NCI-H1417 (cell line): ENCODE measurements around the gene GPR83.
"Not testable (repeated sequence)": the region's sequence is repeated elsewhere in the genome, so short reads cannot be mapped to it uniquely, and the experiment has no call there.

Experiments used
- DNase-seq, 3 experiments: peaks; one replicate each; lab custom pipeline; 2025; lab: John Stamatoyannopoulos, UW

The GPR83 gene

DNA sequence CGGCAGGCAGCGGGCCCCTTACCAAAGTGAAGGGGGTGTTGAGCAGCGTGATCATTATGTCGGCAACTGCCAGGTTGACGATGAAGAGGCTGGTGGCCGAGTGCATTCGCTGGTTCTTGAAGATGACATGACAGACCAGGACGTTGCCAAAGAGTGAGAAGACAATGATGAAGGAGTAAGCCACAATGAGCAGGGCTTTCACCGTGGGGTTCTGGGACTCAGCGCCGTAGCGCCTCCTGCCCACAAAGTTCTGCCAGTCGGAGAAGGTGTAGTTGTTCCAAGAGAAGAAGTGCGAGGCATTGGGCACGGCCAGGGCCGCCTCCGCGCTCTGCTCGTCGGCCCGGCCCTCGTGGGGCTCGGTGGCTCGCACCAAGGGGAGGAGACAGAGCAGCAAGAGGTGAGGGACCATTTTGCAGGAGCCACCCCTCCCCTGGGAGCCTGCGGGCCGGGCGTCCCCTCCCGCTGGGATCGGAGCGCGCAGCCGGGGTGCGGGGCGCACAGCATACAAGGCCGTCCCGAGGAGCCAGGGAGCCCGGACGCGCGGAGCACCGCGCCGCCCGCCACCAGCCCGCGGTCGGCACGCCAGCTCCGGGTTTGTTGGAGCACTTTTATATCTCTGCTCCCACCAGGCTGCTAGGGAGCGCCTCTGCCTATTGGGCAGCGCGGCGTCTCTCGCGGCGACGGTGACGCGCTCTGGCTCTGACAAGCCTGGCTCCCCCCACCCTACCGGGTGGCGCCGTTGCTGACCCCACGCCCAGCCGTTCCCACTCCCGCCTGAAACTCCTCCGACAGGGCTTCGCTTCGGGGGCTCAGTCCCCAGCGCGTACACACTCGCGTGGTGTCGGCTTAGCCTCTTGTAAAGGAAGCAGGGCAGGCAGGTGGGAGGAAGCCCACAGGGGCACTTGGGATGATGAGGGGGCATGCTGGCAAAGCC lies at the start of gene GPR83:
TSS of gene GPR83 (minus strand) at position 581 of the 934 bp plus-strand sequence. CDS start at position 409, 172 bp downstream.
- peak in 2 of 3 experiments; percentile 79 to 82 for DNase-seq

DNA sequence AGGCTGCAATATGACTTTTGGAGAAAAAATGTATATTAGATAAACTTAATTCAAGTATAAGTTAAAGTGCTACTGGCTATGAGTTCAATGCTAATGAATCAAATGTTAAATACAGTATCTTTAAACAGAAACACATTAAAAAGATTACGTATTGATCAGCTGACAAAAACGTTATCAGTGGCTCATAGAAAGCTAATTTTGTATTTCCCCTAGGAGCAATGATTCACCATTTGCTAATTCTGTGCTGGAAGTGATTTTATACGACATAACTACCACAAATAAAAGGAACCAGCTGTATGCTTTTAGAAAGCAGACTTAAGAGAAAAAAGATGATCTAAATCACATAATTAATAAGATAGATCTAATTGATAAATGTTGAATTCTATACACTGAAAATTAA lies 48.8 kb upstream of the GPR83 start:
- DNase-seq: no peak

DNA sequence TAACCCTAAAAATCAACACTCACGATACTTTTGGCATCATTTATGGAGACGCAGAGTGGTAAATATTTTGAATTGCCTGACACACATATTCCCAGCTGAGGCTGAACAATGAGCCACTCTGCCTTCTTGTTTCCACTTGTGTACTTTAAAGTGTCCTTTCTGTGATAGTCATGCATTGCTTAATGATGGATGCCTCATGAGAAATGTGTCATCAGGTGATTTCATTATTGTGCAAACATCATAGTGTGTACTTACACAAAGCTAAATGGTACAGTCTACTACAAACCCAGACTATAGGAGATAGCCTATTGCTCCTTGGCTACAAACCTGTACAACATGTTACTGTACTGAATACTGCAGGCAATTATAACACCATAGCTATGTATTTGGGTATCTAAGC lies 48.2 kb upstream of the GPR83 start:
- DNase-seq: peak; percentile 13 to 63 (median 19)

DNA sequence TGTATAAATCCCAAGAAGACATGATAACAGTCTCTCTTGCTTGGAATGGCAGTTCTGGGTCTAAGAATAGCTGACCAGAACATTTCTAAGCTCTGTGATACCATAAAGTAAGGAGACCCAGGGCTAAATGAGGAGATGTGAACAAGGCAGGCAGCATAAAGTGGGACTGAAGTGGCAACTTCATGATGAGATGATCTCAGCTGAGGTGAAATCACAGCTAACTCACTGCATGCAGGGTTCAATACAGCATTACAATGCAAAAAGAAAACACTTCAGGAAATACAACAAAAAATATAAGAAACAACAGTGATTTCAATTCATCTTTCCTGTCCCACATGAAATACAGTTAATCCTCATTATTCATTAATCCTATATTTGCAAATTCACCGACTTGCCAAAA lies 47.8 kb upstream of the GPR83 start:
- no peak for DNase-seq

DNA sequence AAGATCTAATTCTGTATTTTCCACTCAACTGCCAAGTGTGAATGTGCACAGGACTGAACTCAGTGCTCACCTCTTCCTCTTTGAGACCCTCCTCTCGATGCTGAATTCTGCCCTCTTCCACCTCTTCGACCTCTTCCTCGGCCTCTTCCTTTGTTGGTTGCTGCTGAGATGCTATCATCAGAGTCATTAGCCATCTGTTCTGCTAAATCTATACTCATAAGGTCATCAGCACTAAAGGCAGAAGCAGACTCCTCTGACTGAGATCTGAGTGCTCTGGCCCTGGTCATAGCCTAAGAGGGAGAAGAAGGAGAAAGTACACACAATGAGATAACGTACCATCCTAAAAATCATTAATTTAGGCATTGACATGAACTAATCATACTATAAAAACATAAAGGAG lies 45.9 kb upstream of the GPR83 start:
- no peak for DNase-seq

DNA sequence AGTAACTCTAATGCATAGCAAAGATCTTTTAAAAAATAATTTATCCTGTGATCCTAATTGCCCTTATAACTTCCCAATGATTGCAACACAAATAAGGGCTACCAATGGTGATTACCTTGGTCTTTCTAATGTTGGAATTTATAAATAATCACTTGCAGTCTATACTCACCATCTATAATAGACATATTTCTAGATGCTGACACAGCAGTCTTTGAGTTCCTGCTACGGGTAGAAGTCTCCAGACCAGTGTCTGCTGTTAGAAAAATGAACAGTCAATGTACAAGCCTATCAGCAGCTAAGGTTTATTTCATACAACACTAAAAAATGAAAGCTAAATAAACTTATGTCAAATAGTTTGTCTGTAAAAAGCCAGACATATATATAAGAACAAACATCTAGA lies 44.4 kb upstream of the GPR83 start:
- no peak for DNase-seq

DNA sequence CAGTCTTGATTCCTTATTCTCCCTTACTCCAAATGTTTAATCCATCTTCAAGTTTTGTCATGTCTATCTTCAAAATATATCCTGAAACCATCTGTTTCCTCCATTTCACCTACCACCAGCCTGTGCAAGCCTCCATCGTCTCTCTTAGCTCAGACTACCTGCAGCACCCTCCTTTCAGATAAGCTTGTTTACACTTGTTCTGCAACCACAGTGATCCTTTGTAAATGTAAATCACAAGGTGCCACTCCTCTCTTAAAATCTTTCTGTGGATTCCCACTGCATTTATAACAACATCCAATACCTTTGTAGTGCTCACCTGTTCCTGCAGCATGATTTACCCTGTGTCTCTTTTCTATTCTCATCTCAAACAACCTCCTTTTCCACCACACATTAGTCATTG lies 31.8 kb upstream of the GPR83 start:
- DNase-seq: no peak

DNA sequence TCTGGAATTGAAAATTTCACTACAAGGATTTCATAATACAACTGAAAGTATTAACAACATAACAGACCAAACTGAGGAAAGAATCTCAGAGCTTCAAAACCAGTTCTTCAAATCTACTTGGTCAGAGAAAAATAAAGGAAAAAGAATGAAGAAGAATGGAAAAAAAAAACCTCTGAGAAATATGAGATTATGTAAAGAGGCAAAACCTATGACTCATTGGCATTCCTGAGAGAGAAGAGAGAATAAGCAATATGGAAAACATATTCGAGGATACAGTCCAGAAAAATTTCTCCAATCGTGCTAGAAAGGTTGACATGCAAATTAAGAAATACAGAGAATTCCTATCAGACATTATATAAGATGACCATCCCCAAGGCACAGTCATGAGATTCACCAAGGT lies 23.4 kb upstream of the GPR83 start:
- no peak for DNase-seq

DNA sequence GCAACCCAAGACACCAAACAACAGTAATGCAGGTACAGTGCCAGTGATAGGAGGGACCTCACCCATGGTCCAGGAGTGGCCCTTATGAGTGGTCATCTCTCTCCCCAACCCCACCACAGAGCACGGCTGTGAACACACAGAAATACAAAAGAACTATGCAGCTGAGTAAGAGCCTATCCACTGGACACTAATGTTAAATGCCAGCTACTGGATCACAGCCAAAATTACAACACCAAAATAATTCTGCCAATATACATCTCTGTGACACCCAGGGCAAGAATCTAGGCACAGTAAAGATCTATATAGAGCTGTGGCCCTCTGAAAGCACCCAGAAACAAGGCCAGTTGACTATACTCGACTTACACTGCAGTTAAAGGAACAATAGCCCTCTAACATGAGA lies 22.8 kb upstream of the GPR83 start:
- DNase-seq: no peak

DNA sequence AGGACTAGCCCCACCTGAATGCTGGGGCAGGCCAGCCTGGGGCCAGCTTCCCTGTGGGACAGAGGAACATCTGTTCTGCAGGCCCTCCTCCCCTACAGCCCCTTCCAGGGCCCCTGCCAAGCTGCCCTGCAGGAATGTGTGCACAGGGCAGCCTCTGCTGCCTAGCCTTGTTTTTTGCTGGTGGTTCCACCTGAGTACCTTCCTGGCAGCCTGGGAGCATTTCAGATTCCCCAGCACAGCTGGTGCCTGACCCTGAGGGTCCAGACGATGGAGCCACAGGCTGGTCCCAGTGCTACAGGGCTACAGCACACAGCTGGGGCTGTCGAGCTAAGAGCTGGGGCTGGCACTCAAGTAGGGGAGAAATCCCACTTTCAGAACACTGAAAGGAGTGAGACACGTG lies 22.3 kb upstream of the GPR83 start:
- no peak for DNase-seq

DNA sequence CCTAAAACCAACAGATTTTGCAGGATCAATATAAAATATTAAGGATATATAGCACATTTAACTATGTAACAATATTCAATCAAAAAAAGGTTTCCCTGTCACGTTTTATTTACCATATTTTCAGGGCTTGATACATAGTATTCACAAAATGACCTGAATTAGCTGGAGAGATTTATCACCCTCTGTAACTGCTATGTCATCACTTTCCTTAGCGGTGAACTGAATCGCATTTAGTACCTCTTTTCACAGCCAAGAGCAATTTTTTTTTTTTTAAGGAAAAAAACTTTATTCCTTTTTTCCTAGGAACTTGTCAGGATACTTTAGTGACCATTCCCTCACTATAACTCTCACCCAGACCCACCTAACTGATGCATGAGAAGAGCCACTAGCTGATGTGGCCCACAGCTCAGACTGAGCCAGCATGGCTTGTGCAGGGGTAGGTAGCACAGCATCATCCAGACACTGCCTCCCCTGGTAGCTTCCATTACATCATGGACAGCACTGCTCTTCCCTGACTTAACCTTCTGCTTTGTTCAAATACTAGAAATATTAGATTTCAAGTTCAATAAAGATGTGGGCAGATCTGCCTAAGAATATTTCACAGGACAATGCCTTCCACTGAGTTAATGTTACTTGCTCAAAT lies 17.0 kb upstream of the GPR83 start:
- no peak for DNase-seq

DNA sequence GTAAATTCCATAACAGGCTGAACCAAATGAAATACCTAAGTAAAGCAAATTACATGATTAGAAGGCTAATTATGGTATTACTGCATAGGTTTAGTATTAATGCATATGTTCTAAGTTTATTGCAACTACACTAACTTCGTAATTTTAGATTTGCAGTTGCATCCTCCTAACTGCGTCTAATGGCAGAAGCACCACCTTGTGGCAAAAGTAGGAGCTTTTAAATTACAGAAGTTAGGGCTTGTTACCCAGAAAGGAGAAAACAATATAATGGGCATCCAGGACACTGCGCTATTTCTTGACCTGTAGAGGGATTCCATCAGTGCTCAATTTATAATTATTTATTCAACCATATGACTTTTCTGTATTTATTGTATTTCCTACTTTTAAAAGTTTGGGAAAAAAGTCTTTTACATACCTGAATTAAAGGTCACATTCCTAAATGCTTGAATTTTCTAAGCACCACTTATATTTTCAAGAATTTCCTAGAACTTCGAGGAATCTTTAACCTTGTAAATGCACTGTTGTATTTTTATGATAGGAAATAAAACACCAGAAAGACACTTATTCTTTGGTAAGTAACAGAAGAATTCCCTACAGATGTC lies 16.3 kb upstream of the GPR83 start:
- peak in 1 of 3 experiments; percentile 55 for DNase-seq

DNA sequence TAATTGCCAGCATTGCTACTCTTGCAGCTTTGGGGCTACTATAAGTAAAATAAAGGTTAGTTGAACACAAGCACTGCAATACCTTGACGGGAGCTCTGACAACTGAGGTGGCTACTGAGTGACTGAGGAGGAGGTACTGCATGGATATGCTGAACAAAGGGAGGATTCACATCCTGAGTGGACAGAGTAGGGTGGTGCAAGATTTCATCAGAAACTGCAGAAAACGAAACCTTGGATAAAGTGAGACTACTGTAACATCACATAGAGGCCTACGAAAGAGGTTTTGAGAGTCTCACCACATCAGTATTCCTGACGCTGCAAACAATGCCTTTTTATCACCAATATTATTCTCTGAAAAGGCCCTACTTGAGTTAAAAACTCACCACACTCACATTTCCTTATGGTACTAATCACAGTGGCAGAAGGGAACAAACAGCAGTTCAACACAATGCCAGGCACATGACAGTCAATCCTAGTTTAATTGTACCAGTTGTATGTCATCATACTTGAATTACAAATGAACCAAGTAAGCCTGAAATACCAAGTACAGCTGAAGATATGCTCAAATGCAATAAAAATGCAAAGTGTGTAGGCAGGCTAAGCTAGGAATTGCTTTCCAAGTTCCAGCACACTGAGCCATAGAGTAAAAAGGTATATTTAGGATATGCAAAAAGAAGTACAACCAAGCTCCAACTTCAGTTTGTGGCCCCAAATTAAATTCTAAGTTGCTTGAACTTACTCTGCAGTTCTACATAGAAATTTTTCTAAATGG lies 4.0 kb upstream of the GPR83 start:
- DNase-seq: no peak

DNA sequence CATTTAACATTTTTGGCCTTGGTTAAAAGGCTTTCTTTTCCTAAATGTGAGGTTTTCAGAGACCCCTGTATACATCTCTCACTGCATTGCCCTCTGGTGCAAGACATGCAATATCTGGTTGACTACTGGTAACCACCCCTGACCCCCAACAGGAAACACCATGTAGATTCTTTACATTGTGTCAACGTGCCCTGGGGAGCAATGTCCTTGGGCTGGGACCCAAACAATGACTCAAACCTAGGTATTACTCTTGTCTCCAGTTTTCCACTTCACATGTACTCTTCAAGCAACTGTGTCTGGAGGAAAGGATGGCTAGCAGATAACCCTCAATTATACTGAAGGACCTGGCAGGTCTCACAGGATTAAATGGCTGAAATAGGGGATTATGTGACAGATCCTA lies 1.1 kb upstream of the GPR83 start:
- peak in 1 of 3 experiments; percentile 34 for DNase-seq

DNA sequence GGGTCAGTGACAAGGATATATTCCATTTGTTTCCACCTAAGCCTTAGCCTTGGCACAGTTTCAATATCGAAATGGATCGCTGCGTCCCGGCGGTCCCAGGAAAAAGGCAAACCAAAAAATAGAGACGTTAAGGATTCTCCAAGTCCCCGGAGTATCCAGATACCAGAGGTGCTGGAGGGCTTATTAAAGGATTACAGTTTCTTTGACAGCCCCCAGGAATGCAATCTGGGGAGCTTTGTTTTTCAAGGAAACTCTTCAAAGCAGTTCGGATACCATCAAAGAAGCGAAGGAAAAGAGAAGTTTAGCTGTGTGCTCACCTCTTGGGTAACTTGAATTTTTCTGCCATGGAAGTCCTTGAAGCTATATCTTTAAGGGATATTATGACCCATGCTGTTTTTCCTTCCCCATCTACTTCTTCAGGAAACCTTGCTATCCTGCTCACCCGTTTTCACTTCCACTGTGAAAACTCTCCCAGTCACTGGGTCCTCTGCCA lies 600 bp upstream of the GPR83 start:
- DNase-seq: no peak

DNA sequence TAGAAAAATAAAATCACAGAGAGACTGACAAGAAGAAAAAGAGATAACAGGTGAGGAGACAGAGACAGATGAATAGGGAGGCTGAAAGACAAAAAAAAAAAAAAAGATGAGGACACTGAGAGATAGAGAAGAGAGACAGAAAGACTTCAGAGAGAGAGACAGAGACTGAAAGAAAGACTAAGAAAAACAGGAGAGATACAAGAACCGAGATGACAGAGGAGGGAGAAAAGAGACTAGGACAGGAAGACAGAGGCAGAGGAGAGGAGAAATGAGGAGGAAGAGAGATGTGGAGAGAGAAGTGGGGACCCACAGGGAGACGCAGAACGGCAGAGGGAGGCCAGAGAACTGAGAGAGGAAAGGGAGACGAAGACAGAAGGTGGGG lies 771 bp downstream of the GPR83 start:
- no peak for DNase-seq

DNA sequence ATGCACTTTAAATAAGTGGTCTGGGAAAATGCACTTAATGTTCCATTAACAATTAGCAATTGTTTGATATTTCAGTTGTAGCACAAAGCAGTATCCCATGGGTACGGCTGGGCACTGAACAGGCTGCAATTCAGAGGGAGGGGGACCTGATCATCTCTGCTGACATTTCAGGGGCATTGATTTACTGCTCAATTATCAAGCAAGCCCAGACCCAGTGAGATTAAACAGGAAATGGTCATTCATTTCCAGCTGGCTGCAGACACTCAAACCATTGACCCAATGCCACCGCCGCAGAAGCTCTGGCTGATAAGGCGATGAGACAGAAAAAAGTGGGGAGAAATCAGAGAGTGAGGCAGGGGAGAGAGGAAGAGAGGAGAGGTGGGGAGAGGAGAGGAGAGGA lies 1.2 kb downstream of the GPR83 start:
- DNase-seq: peak in 2 of 3 experiments; percentile 38 to 87

DNA sequence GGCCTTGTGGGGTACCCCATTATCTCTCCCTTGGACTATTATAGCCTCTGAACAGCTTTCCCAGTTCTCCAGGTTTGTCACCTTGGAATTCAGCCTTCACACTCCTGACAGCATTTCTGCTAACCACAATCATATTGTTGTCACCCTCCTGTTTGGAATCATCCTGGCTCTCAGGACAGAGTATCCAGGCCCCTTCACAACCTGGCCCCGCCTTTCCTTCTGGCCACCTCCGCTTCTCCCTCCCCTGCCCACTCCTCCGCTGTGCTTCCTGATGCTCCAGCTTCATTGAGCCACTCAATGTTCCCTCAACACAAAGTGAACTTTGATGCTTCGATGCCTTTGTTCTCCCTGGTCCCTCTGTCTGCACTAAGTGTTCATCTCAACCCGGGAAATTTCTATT lies 3.1 kb downstream of the GPR83 start:
- DNase-seq: no peak

DNA sequence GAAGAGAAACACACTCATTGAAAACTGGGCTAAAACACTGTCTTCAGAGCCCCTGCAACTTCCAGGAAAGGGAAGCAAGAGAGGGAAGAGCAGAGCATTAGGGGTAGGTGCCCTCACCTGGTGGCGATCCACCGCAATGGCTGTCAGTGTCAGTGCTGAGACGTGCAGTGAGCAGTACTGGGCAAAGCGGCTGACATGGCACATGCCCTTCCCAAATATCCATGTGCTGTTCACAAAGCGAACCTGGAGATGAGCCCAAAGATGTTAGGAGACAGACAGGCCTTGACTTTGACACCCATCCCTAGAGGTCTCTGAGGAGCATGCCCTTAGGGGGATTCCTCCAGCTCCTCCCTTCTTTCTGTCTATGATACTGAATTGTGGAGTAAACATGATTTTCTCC lies 4.9 kb downstream of the GPR83 start:
- DNase-seq: no peak

DNA sequence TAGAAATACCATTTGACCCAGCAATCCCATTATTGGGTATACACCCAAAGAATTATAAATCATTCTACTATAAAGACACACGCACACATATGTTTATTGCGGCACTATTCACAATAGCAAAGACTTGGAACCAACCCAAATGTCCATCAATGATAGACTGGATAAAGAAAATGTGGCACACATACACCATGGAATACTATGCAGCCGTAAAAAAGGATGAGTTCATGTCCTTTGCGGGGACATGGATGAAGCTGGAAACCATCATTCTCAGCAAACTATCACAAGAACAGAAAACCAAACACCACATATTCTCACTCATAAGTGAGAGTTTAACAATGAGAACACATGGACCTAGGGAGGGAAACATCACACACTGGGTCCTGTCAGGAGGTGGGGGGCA lies 9.3 kb downstream of the GPR83 start:
- not testable (repeated sequence) for DNase-seq

DNA sequence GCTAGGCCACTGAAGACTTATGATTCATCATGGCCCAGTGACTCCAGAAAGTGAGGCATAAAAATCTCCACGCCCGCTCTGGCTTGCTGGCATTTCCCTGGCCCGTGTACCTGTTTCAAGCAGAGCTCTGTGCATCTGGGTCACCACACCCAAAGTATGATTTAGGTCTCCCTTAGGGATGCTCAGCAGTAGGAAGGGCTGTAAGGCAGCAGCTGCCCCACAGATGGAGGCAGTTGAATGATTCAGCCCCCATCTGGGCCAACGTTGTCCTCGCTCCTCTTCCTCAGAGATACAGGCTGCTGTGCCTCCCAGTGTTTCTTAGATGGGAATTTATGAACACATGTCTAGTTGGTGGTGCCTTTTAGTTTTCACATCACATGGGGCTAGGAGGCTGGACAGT lies 21.6 kb downstream of the GPR83 start:
- DNase-seq: no peak

DNA sequence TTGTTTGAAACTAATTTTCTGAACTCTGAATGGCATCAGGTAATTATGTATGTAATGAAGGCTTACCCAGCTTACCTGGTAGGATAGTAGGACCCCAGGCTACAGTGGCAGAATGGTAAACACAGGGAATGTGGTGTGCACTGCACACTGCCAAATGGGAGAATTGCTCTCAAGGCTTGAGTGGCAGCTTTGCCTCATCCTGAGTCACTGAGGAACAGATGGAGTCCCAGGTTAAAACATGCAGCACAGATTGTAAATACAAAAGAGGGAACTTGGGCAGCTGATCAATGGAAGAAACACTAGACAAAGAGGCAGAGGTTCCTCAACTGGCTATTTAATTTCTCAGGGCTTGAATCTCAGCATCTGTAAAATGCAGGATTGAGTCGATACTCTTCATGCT lies 24.4 kb downstream of the GPR83 start:
- DNase-seq: peak in 1 of 3 experiments; percentile 70
